GM10266 (cell line): ENCODE data around the gene RAD51.
A peak's percentile ranks its signal among the peaks of the same experiment; 100 is the strongest.

ENCODE experiments used
- DNase-seq: peaks from one replicate; pipeline ENCODE4 v3.0.0; 2012; ENCODE audit errors: extremely low spot score
- CTCF ChIP-seq: IDR thresholded peaks from 2 replicates; pipeline ENCODE4 v1.5.1; 2012; ENCODE audit warnings: mild to moderate bottlenecking, low read depth; ENCODE audit not compliant: control insufficient read depth, insufficient read depth; ENCODE audit errors: missing control alignments

Gene RAD51

DNA sequence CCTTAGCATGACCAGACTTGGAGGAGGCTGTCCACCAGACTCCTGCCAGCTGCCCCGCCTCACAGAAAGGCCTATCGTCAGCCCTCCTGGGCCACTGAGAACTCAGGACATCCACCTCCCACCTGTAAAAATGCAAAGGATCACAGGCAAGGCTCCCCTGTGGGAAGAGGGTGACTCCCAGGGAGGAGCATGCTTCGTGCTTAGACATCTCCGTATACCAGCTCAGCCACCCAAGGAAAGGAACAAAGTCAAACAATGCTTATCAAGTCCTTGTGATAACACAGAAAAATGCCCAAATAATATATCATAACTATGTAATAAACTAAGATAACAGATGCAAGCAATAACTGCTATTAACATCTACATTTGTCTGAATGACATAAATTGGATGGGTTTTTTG is 55.9 kb downstream of the RAD51 start:
- DNase-seq: no peak
- TF ChIP-seq CTCF: no peak

GRCh38 chr15:40751745-40752144 is 56.8 kb downstream of the RAD51 start:
- no peak for TF ChIP-seq CTCF
- DNase-seq: no peak

GRCh38 chr15:40754574-40754882 is 59.6 kb downstream of the RAD51 start:
- no peak for DNase-seq
- no peak for TF ChIP-seq CTCF

GRCh38 chr15:40754883-40755811 is 60.2 kb downstream of the RAD51 start, which contains the start of gene RMDN3:
Gene RMDN3 (minus strand): TSS chr15:40755254. CDS start chr15:40754783, 471 bp downstream.
- TF ChIP-seq CTCF: no peak
- peak; percentile 94 for DNase-seq

- no peak for DNase-seq
Observed at GRCh38 chr15:40755812-40756208, 60.8 kb downstream of the RAD51 start.

GRCh38 chr15:40756938-40757337 is 62.0 kb downstream of the RAD51 start:
- DNase-seq: no peak

More at GRCh38 chr15:40755812-40756208, 60.8 kb downstream of the RAD51 start:
- TF ChIP-seq CTCF: no peak

More at GRCh38 chr15:40756938-40757337, 62.0 kb downstream of the RAD51 start:
- TF ChIP-seq CTCF: no peak
